B cell (primary cell): ENCODE data around the gene NGLY1.

Source experiments
- EZH2 ChIP-seq: IDR thresholded peaks from 2 replicates; pipeline ENCODE4 v1.6.1; 2012; ENCODE audit warnings: borderline replicate concordance, low read depth, mild to moderate bottlenecking, moderate library complexity, low read length; ENCODE audit not compliant: insufficient read depth, poor library complexity, severe bottlenecking
- TF ChIP-seq, protein P1 (sequence below): fragments of 200-600 bp; IDR thresholded peaks from one replicate; pipeline ENCODE4 v1.8.0; 2022; ENCODE audit warnings: antibody characterized with exemption, mild to moderate bottlenecking

DNA sequence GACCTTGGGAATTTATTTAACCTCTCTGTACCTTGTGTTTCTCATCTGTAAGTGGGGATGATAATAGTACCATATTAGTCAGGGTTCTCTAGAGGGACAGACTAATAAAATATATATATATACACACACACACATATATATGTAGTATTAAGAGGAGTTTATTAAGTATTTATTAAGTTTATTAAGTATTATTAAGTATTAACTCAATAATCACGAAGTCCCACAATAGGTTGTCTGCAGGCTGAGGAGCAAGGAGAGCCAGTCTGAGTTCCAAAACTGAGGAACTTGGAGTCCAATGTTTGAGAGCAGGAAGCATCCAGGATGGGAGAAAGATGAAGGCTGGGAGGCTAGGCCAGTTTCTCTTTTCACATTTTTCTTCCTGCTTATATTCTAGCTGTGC, 21.4 kb upstream of the NGLY1 start:
- TF ChIP-seq, protein P1, sequence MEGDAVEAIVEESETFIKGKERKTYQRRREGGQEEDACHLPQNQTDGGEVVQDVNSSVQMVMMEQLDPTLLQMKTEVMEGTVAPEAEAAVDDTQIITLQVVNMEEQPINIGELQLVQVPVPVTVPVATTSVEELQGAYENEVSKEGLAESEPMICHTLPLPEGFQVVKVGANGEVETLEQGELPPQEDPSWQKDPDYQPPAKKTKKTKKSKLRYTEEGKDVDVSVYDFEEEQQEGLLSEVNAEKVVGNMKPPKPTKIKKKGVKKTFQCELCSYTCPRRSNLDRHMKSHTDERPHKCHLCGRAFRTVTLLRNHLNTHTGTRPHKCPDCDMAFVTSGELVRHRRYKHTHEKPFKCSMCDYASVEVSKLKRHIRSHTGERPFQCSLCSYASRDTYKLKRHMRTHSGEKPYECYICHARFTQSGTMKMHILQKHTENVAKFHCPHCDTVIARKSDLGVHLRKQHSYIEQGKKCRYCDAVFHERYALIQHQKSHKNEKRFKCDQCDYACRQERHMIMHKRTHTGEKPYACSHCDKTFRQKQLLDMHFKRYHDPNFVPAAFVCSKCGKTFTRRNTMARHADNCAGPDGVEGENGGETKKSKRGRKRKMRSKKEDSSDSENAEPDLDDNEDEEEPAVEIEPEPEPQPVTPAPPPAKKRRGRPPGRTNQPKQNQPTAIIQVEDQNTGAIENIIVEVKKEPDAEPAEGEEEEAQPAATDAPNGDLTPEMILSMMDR = no peak
- no peak for TF ChIP-seq EZH2
